Activated CD8-positive, alpha-beta memory T cell treated with anti-CD3 and anti-CD28 coated beads, Interleukin-2, amount 10 ng/mL, durations not matched to agents 7 days and 5 days (primary cell): ENCODE results near the gene ZGPAT. TPM values are rescaled to one million over a fixed set of nuclear protein-coding genes. Genes with fewer than 3 reads are reported as not detected.
"Not testable (repeated sequence)": the region's sequence is repeated elsewhere in the genome, so short reads cannot be mapped to it uniquely, and the experiment has no call there.

Experiments used
- ATAC-seq: fragments of 150-1000 bp; cut with Tn5 transposase; one replicate; pipeline ENCODE4 v1.10.0; 2021; ENCODE audit warnings: moderate library complexity
- CTCF ChIA-PET: fragments of 350-600 bp; sonication (Branson Sonifier 250); formaldehyde crosslinking; loops from one replicate; lab custom pipeline; 2021; ENCODE audit warnings: antibody characterized with exemption; lab: Charles Lee
- DNase-seq: peaks from one replicate; pipeline ENCODE4 v3.0.0-alpha.2; 2020
- H3K27ac Mint-ChIP-seq: one replicate; pipeline ENCODE4 v1.8.0; 2021; ENCODE audit warnings: mild to moderate bottlenecking, mixed read lengths
- H3K27me3 Mint-ChIP-seq: one replicate; pipeline ENCODE4 v1.8.0; 2021; ENCODE audit warnings: mixed read lengths
- H3K36me3 Mint-ChIP-seq: one replicate; pipeline ENCODE4 v1.8.0; 2021; ENCODE audit warnings: mild to moderate bottlenecking, mixed read lengths
- H3K4me1 Mint-ChIP-seq: one replicate; pipeline ENCODE4 v1.8.0; 2021; ENCODE audit warnings: mixed read lengths
- H3K4me3 Mint-ChIP-seq: one replicate; pipeline ENCODE4 v1.8.0; 2021; ENCODE audit warnings: mild to moderate bottlenecking, moderate library complexity, mixed read lengths
- H3K9me3 Mint-ChIP-seq: one replicate; pipeline ENCODE4 v1.8.0; 2022; ENCODE audit warnings: low read depth, mixed read lengths
- total RNA-seq, 2 experiments: library from RNA; stranded (reverse); gene quantifications; one replicate each; pipeline ENCODE4 v1.2.3, GENCODE V29; 2021

ZGPAT gene
- total RNA-seq, 2 experiments from 2014 or later, result 38.8 to 54.6 TPM

GRCh38 chr20:63665708-63666107, 42.1 kb upstream of the ZGPAT start:
- Mint-ChIP-seq H3K27me3 (no peaks in the 10 kb centered on the region), H3K27ac (no peak overlapping the region), H3K9me3 (no peaks in the 10 kb centered on the region), H3K4me3 (no peak overlapping the region), H3K36me3 (peaks cover 7% of the 10 kb centered on the region), H3K4me1 (no peaks in the 10 kb centered on the region)
- CTCF ChIA-PET, result no interaction called here
- ATAC-seq (no peak), DNase-seq (no peak)

GRCh38 chr20:63667858-63668257, 40.0 kb upstream of the ZGPAT start:
- no peaks in the 10 kb centered on the region for H3K9me3 Mint-ChIP-seq
- no peak for ATAC-seq
- H3K4me1 Mint-ChIP-seq, result no peaks in the 10 kb centered on the region

GRCh38 chr20:63668351-63668750, 39.5 kb upstream of the ZGPAT start:
- CTCF ChIA-PET, result no interaction called here
- no peak for ATAC-seq
- H3K27ac Mint-ChIP-seq, result no peak overlapping the region
- H3K9me3 Mint-ChIP-seq, result no peaks in the 10 kb centered on the region
- peaks cover 5% of the 10 kb centered on the region for H3K36me3 Mint-ChIP-seq
- H3K27me3 Mint-ChIP-seq, result no peaks in the 10 kb centered on the region
- H3K4me1 Mint-ChIP-seq, result no peaks in the 10 kb centered on the region
- H3K4me3 Mint-ChIP-seq, result no peak overlapping the region
- no peak for DNase-seq

More at GRCh38 chr20:63667858-63668257, 40.0 kb upstream of the ZGPAT start:
- no peak overlapping the region for H3K4me3 Mint-ChIP-seq
- H3K36me3 Mint-ChIP-seq, result peaks cover 5% of the 10 kb centered on the region
- CTCF ChIA-PET, result no interaction called here
- no peak for DNase-seq
- H3K27me3 Mint-ChIP-seq, result no peaks in the 10 kb centered on the region
- no peak overlapping the region for H3K27ac Mint-ChIP-seq

GRCh38 chr20:63671695-63672094, 36.1 kb upstream of the ZGPAT start:
- H3K27me3 Mint-ChIP-seq, ATAC-seq, H3K4me1 Mint-ChIP-seq, H3K9me3 Mint-ChIP-seq, H3K36me3 Mint-ChIP-seq, CTCF ChIA-PET, H3K27ac Mint-ChIP-seq, DNase-seq, H3K4me3 Mint-ChIP-seq: not testable (repeated sequence)

GRCh38 chr20:63672666-63673065, 35.2 kb upstream of the ZGPAT start:
- Mint-ChIP-seq H3K36me3 (peaks cover 8% of the 10 kb centered on the region), H3K27ac (no peak overlapping the region), H3K9me3 (no peaks in the 10 kb centered on the region), H3K4me3 (no peak overlapping the region), H3K27me3 (no peaks in the 10 kb centered on the region), H3K4me1 (no peaks in the 10 kb centered on the region)
- CTCF ChIA-PET, result no interaction called here
- DNase-seq (no peak), ATAC-seq (no peak)

- H3K27ac Mint-ChIP-seq, result no peak overlapping the region
- H3K36me3 Mint-ChIP-seq, result peaks cover 5% of the 10 kb centered on the region
- no peaks in the 10 kb centered on the region for H3K27me3 Mint-ChIP-seq
- CTCF ChIA-PET, result no interaction called here
- no peak overlapping the region for H3K4me3 Mint-ChIP-seq
- ATAC-seq (no peak), DNase-seq (no peak)
- no peaks in the 10 kb centered on the region for H3K4me1 Mint-ChIP-seq
- no peaks in the 10 kb centered on the region for H3K9me3 Mint-ChIP-seq
Measured at GRCh38 chr20:63673951-63674350, 33.9 kb upstream of the ZGPAT start.

- ATAC-seq (no peak), DNase-seq (no peak)
- H3K27ac Mint-ChIP-seq, result no peak overlapping the region
- H3K9me3 Mint-ChIP-seq, result no peaks in the 10 kb centered on the region
- H3K4me3 Mint-ChIP-seq, result no peak overlapping the region
- CTCF ChIA-PET, result no interaction called here
- H3K36me3 Mint-ChIP-seq, result peaks cover 5% of the 10 kb centered on the region
- no peaks in the 10 kb centered on the region for H3K27me3 Mint-ChIP-seq
- H3K4me1 Mint-ChIP-seq, result no peaks in the 10 kb centered on the region
Measured at GRCh38 chr20:63675681-63676368, 32.0 kb upstream of the ZGPAT start.

GRCh38 chr20:63678071-63678470, 29.8 kb upstream of the ZGPAT start:
- Mint-ChIP-seq H3K27ac (no peak overlapping the region), H3K27me3 (no peaks in the 10 kb centered on the region), H3K4me1 (peaks cover 4% of the 10 kb centered on the region), H3K36me3 (peaks cover 5% of the 10 kb centered on the region), H3K9me3 (no peaks in the 10 kb centered on the region), H3K4me3 (no peak overlapping the region)
- no peak for DNase-seq
- no peak for ATAC-seq
- CTCF ChIA-PET, result no interaction called here

- Mint-ChIP-seq H3K4me1 (peaks cover 4% of the 10 kb centered on the region), H3K27me3 (no peaks in the 10 kb centered on the region), H3K27ac (no peak overlapping the region), H3K4me3 (no peak overlapping the region), H3K36me3 (peaks cover 5% of the 10 kb centered on the region), H3K9me3 (no peaks in the 10 kb centered on the region)
- DNase-seq (no peak), ATAC-seq (no peak)
- CTCF ChIA-PET, result no interaction called here
Measured at GRCh38 chr20:63678667-63679465, 29.0 kb upstream of the ZGPAT start.

GRCh38 chr20:63679799-63680305, 28.0 kb upstream of the ZGPAT start:
- CTCF ChIA-PET, result no interaction called here
- H3K36me3 Mint-ChIP-seq, result peaks cover 5% of the 10 kb centered on the region
- no peak for ATAC-seq
- H3K9me3 Mint-ChIP-seq, result no peaks in the 10 kb centered on the region
- no peak overlapping the region for H3K27ac Mint-ChIP-seq
- H3K27me3 Mint-ChIP-seq, result no peaks in the 10 kb centered on the region
- H3K4me3 Mint-ChIP-seq, result no peak overlapping the region
- H3K4me1 Mint-ChIP-seq, result peaks cover 4% of the 10 kb centered on the region
- DNase-seq, result no peak

GRCh38 chr20:63680427-63680826, 27.4 kb upstream of the ZGPAT start:
- ATAC-seq, result no peak
- H3K27me3 Mint-ChIP-seq, result no peaks in the 10 kb centered on the region
- peaks cover 4% of the 10 kb centered on the region for H3K4me1 Mint-ChIP-seq
- H3K27ac Mint-ChIP-seq, result no peak overlapping the region
- CTCF ChIA-PET, result no interaction called here
- H3K36me3 Mint-ChIP-seq, result peaks cover 5% of the 10 kb centered on the region
- no peak for DNase-seq
- H3K4me3 Mint-ChIP-seq, result no peak overlapping the region
- no peaks in the 10 kb centered on the region for H3K9me3 Mint-ChIP-seq

GRCh38 chr20:63680857-63681608, 26.8 kb upstream of the ZGPAT start:
- CTCF ChIA-PET, result no interaction called here
- no peak for ATAC-seq

GRCh38 chr20:63681609-63682142, 26.2 kb upstream of the ZGPAT start:
- H3K4me3 Mint-ChIP-seq, result no peak overlapping the region
- CTCF ChIA-PET, result no interaction called here
- no peaks in the 10 kb centered on the region for H3K27me3 Mint-ChIP-seq
- H3K36me3 Mint-ChIP-seq, result no peaks in the 10 kb centered on the region
- no peak for DNase-seq
- no peaks in the 10 kb centered on the region for H3K9me3 Mint-ChIP-seq
- ATAC-seq, result no peak
- no peak overlapping the region for H3K27ac Mint-ChIP-seq
- H3K4me1 Mint-ChIP-seq, result peaks cover 4% of the 10 kb centered on the region

More at GRCh38 chr20:63680857-63681608, 26.8 kb upstream of the ZGPAT start:
- DNase-seq, result no peak
- no peaks in the 10 kb centered on the region for H3K9me3 Mint-ChIP-seq
- no peak overlapping the region for H3K27ac Mint-ChIP-seq
- peaks cover 3% of the 10 kb centered on the region for H3K36me3 Mint-ChIP-seq
- H3K27me3 Mint-ChIP-seq, result no peaks in the 10 kb centered on the region
- H3K4me1 Mint-ChIP-seq, result peaks cover 4% of the 10 kb centered on the region
- H3K4me3 Mint-ChIP-seq, result no peak overlapping the region
